ENCODE measurements around the gene LRRC61.
"Not testable (repeated sequence)": the region's sequence is repeated elsewhere in the genome, so short reads cannot be mapped to it uniquely, and the experiment has no call there.

The LRRC61 gene

GRCh38 chr7:150381096-150381495 is 57.9 kb downstream of the LRRC61 start:
- Histone ChIP-seq H3K9ac (ENCODE audit: low read length in 5 of 5) (no peak overlapping the region), H3K4me1 (ENCODE audit: control insufficient read depth in 5 of 5, insufficient read depth in 5 of 5, low read length in 5 of 5) (peaks cover 0 to 48% (median 32%) of the 10 kb centered on the region in 5 donors)

GRCh38 chr7:150381785-150382122 is 58.6 kb downstream of the LRRC61 start:
- H3K27me3 ChIP-seq (ENCODE audit: control insufficient read depth in 5 of 5, insufficient read depth in 4 of 5, low read length in 5 of 5) = no peaks in the 10 kb centered on the region
- H3K4me1 ChIP-seq (ENCODE audit: control insufficient read depth in 5 of 5, insufficient read depth in 5 of 5, low read length in 5 of 5) = peaks cover 0 to 51% (median 33%) of the 10 kb centered on the region in 5 donors
- H3K27ac ChIP-seq (ENCODE audit: low read depth, low read length) = no peak overlapping the region
- H3K9ac ChIP-seq (ENCODE audit: low read length in 5 of 5) = no peak overlapping the region
- no peaks in the 10 kb centered on the region for H3K9me3 ChIP-seq (ENCODE audit: control insufficient read depth in 5 of 5, low read length in 5 of 5)
- no peak overlapping the region for H3K4me3 ChIP-seq (ENCODE audit: low read depth in 1 of 5, low read length in 5 of 5)
- peaks cover 0 to 6% (median 0%) of the 10 kb centered on the region in 5 donors for H3K36me3 ChIP-seq (ENCODE audit: control insufficient read depth in 5 of 5, insufficient read depth in 5 of 5, low read length in 5 of 5)

More at GRCh38 chr7:150381096-150381495, 57.9 kb downstream of the LRRC61 start:
- H3K36me3 ChIP-seq (ENCODE audit: control insufficient read depth in 5 of 5, insufficient read depth in 5 of 5, low read length in 5 of 5) = peaks cover 0 to 6% (median 0%) of the 10 kb centered on the region in 5 donors
- no peak overlapping the region for H3K4me3 ChIP-seq (ENCODE audit: low read depth in 1 of 5, low read length in 5 of 5)
- H3K27ac ChIP-seq (ENCODE audit: low read depth, low read length) = no peak overlapping the region
- no peaks in the 10 kb centered on the region for H3K9me3 ChIP-seq (ENCODE audit: control insufficient read depth in 5 of 5, low read length in 5 of 5)
- no peaks in the 10 kb centered on the region for H3K27me3 ChIP-seq (ENCODE audit: control insufficient read depth in 5 of 5, insufficient read depth in 4 of 5, low read length in 5 of 5)

- H3K4me1 ChIP-seq (ENCODE audit: control insufficient read depth in 5 of 5, insufficient read depth in 5 of 5, low read length in 5 of 5) = peaks cover 0 to 51% (median 29%) of the 10 kb centered on the region in 5 donors
- peaks cover 0 to 6% (median 0%) of the 10 kb centered on the region in 5 donors for H3K36me3 ChIP-seq (ENCODE audit: control insufficient read depth in 5 of 5, insufficient read depth in 5 of 5, low read length in 5 of 5)
- no peaks in the 10 kb centered on the region for H3K27me3 ChIP-seq (ENCODE audit: control insufficient read depth in 5 of 5, insufficient read depth in 4 of 5, low read length in 5 of 5)
- H3K27ac ChIP-seq (ENCODE audit: low read depth, low read length) = no peak overlapping the region
- no peak overlapping the region for H3K4me3 ChIP-seq (ENCODE audit: low read depth in 1 of 5, low read length in 5 of 5)
- no peak overlapping the region for H3K9ac ChIP-seq (ENCODE audit: low read length in 5 of 5)
- no peaks in the 10 kb centered on the region for H3K9me3 ChIP-seq (ENCODE audit: control insufficient read depth in 5 of 5, low read length in 5 of 5)
Measured at GRCh38 chr7:150382123-150382843, 59.1 kb downstream of the LRRC61 start.

- Histone ChIP-seq H3K36me3 (ENCODE audit: control insufficient read depth in 5 of 5, insufficient read depth in 5 of 5, low read length in 5 of 5) (peaks cover 0 to 6% (median 0%) of the 10 kb centered on the region in 5 donors), H3K27me3 (ENCODE audit: control insufficient read depth in 5 of 5, insufficient read depth in 4 of 5, low read length in 5 of 5) (no peaks in the 10 kb centered on the region), H3K9me3 (ENCODE audit: control insufficient read depth in 5 of 5, low read length in 5 of 5) (no peaks in the 10 kb centered on the region), H3K4me1 (ENCODE audit: control insufficient read depth in 5 of 5, insufficient read depth in 5 of 5, low read length in 5 of 5) (peaks cover 0 to 51% (median 29%) of the 10 kb centered on the region in 5 donors), H3K9ac (ENCODE audit: low read length in 5 of 5) (no peak overlapping the region), H3K4me3 (ENCODE audit: low read depth in 1 of 5, low read length in 5 of 5) (no peak overlapping the region), H3K27ac (ENCODE audit: low read depth, low read length) (no peak overlapping the region)
Measured at GRCh38 chr7:150382844-150383225, 59.7 kb downstream of the LRRC61 start.

GRCh38 chr7:150383710-150384397 is 60.7 kb downstream of the LRRC61 start:
- Histone ChIP-seq H3K27ac (ENCODE audit: low read depth, low read length) (no peak overlapping the region), H3K4me3 (ENCODE audit: low read depth in 1 of 5, low read length in 5 of 5) (no peak overlapping the region), H3K9me3 (ENCODE audit: control insufficient read depth in 5 of 5, low read length in 5 of 5) (no peaks in the 10 kb centered on the region), H3K36me3 (ENCODE audit: control insufficient read depth in 5 of 5, insufficient read depth in 5 of 5, low read length in 5 of 5) (peaks cover 0 to 9% (median 0%) of the 10 kb centered on the region in 5 donors), H3K4me1 (ENCODE audit: control insufficient read depth in 5 of 5, insufficient read depth in 5 of 5, low read length in 5 of 5) (peaks cover 0 to 49% (median 25%) of the 10 kb centered on the region in 5 donors), H3K27me3 (ENCODE audit: control insufficient read depth in 5 of 5, insufficient read depth in 4 of 5, low read length in 5 of 5) (no peaks in the 10 kb centered on the region), H3K9ac (ENCODE audit: low read length in 5 of 5) (no peak overlapping the region)

GRCh38 chr7:150384406-150385301 is 61.5 kb downstream of the LRRC61 start:
- H3K9ac ChIP-seq (ENCODE audit: low read length in 5 of 5) = no peak overlapping the region
- H3K9me3 ChIP-seq (ENCODE audit: control insufficient read depth in 5 of 5, low read length in 5 of 5) = no peaks in the 10 kb centered on the region

GRCh38 chr7:150385302-150385723 is 62.2 kb downstream of the LRRC61 start:
- Histone ChIP-seq H3K4me3 (ENCODE audit: low read depth in 1 of 5, low read length in 5 of 5) (no peak overlapping the region), H3K9me3 (ENCODE audit: control insufficient read depth in 5 of 5, low read length in 5 of 5) (no peaks in the 10 kb centered on the region), H3K36me3 (ENCODE audit: control insufficient read depth in 5 of 5, insufficient read depth in 5 of 5, low read length in 5 of 5) (peaks cover 0 to 14% (median 6%) of the 10 kb centered on the region in 5 donors), H3K9ac (ENCODE audit: low read length in 5 of 5) (no peak overlapping the region), H3K4me1 (ENCODE audit: control insufficient read depth in 5 of 5, insufficient read depth in 5 of 5, low read length in 5 of 5) (peaks cover 1 to 46% (median 17%) of the 10 kb centered on the region in 5 donors), H3K27me3 (ENCODE audit: control insufficient read depth in 5 of 5, insufficient read depth in 4 of 5, low read length in 5 of 5) (no peaks in the 10 kb centered on the region), H3K27ac (ENCODE audit: low read depth, low read length) (no peak overlapping the region)

More at GRCh38 chr7:150384406-150385301, 61.5 kb downstream of the LRRC61 start:
- Histone ChIP-seq H3K4me1 (ENCODE audit: control insufficient read depth in 5 of 5, insufficient read depth in 5 of 5, low read length in 5 of 5) (peaks cover 1 to 53% (median 24%) of the 10 kb centered on the region in 5 donors), H3K4me3 (ENCODE audit: low read depth in 1 of 5, low read length in 5 of 5) (no peak overlapping the region), H3K36me3 (ENCODE audit: control insufficient read depth in 5 of 5, insufficient read depth in 5 of 5, low read length in 5 of 5) (peaks cover 0 to 14% (median 3%) of the 10 kb centered on the region in 5 donors), H3K27me3 (ENCODE audit: control insufficient read depth in 5 of 5, insufficient read depth in 4 of 5, low read length in 5 of 5) (no peaks in the 10 kb centered on the region), H3K27ac (ENCODE audit: low read depth, low read length) (no peak overlapping the region)

- not testable (repeated sequence) for H3K27me3 ChIP-seq (ENCODE audit: control insufficient read depth in 5 of 5, insufficient read depth in 4 of 5, low read length in 5 of 5); H3K4me3 ChIP-seq (ENCODE audit: low read depth in 1 of 5, low read length in 5 of 5); H3K9ac ChIP-seq (ENCODE audit: low read length in 5 of 5); H3K9me3 ChIP-seq (ENCODE audit: control insufficient read depth in 5 of 5, low read length in 5 of 5); H3K27ac ChIP-seq (ENCODE audit: low read depth, low read length)
- H3K36me3 ChIP-seq (ENCODE audit: control insufficient read depth in 5 of 5, insufficient read depth in 5 of 5, low read length in 5 of 5) = peaks cover 0 to 14% (median 6%) of the 10 kb centered on the region in 5 donors
- H3K4me1 ChIP-seq (ENCODE audit: control insufficient read depth in 5 of 5, insufficient read depth in 5 of 5, low read length in 5 of 5) = peaks cover 1 to 44% (median 16%) of the 10 kb centered on the region in 5 donors
Measured at GRCh38 chr7:150385884-150386283, 62.7 kb downstream of the LRRC61 start.

All from subcutaneous abdominal adipose tissue (tissue), 5 donors.